Measurements from ENCODE around the gene S100A12.

- TF ChIP-seq USF1 (IDR thresholded peaks at IDR 0.05; ENCODE audit: borderline replicate concordance, low read depth) (no peak), RAD21 (IDR thresholded peaks at IDR 0.05; ENCODE audit: low read length) (peak; percentile 20; the same call in 1 of the 2 replicates), POLR2AphosphoS5 (IDR thresholded peaks at IDR 0.05; ENCODE audit: low read depth, low read length) (no peak), TCF12 (IDR thresholded peaks at IDR 0.05) (no peak), JUND (IDR thresholded peaks at IDR 0.05) (no peak), FOXJ3 (CRISPR knock-in tag; IDR thresholded peaks at IDR 0.05) (no peak), SMC3 (IDR thresholded peaks at IDR 0.05; ENCODE audit: low read depth, low read length) (no peak), EZH2phosphoT487 (IDR thresholded peaks at IDR 0.05; ENCODE audit: borderline replicate concordance, low read depth) (no peak), EP300 (IDR thresholded peaks at IDR 0.05; ENCODE audit: borderline replicate concordance in 1 of 2, low read depth in 1 of 2, low read length in 1 of 2) (no peak), PBX3 (IDR thresholded peaks at IDR 0.05) (no peak), CHD2 (IDR thresholded peaks at IDR 0.05; ENCODE audit: low read length, partially characterized antibody) (no peak)
- TF ChIP-seq, protein P1, sequence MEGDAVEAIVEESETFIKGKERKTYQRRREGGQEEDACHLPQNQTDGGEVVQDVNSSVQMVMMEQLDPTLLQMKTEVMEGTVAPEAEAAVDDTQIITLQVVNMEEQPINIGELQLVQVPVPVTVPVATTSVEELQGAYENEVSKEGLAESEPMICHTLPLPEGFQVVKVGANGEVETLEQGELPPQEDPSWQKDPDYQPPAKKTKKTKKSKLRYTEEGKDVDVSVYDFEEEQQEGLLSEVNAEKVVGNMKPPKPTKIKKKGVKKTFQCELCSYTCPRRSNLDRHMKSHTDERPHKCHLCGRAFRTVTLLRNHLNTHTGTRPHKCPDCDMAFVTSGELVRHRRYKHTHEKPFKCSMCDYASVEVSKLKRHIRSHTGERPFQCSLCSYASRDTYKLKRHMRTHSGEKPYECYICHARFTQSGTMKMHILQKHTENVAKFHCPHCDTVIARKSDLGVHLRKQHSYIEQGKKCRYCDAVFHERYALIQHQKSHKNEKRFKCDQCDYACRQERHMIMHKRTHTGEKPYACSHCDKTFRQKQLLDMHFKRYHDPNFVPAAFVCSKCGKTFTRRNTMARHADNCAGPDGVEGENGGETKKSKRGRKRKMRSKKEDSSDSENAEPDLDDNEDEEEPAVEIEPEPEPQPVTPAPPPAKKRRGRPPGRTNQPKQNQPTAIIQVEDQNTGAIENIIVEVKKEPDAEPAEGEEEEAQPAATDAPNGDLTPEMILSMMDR (IDR thresholded peaks at IDR 0.05) = peak; percentile 25
- TF ChIP-seq, protein P2, sequence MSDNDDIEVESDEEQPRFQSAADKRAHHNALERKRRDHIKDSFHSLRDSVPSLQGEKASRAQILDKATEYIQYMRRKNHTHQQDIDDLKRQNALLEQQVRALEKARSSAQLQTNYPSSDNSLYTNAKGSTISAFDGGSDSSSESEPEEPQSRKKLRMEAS (IDR thresholded peaks at IDR 0.05; ENCODE audit: low read depth) = no peak
Observed at GRCh38 chr1:153400244-153400643, 24.8 kb upstream of the S100A12 start.

Data from SK-N-SH (cell line).